Smooth muscle cell of the umbilical artery (primary cell): ENCODE data around the gene PGGHG. TPM values are rescaled to one million over a fixed set of nuclear protein-coding genes. Genes with fewer than 3 reads are reported as not detected.

Experiments
- total RNA-seq: library from RNA; depleted of rRNA; stranded (reverse); fragments of >200 nt; gene quantifications from 2 replicates; pipeline ENCODE4 v1.2.3, GENCODE V29; 2014

Gene PGGHG
- 11.6 and 21.6 TPM in 2 replicates for total RNA-seq

GRCh38 chr11:288478-289397, at the start of gene PGGHG:
TSS of gene PGGHG (plus strand) at chr11:289126. CDS start at chr11:289817, 691 bp downstream.

GRCh38 chr11:278001-278951, 10.7 kb upstream of the PGGHG start, which contains the start of gene NLRP6:
TSS of gene NLRP6 (plus strand) at chr11:278407. CDS start at chr11:278570, 163 bp downstream.

GRCh38 chr11:299081-299891, 10.4 kb downstream of the PGGHG start, which contains the start of gene IFITM5:
TSS of gene IFITM5 (minus strand) at chr11:299526. CDS start at chr11:299490, 36 bp downstream.

GRCh38 chr11:307766-308708, 19.1 kb downstream of the PGGHG start, which contains the start of gene IFITM2:
TSS of gene IFITM2 (plus strand) at chr11:307816. CDS start at chr11:308193, 377 bp downstream.

GRCh38 chr11:313787-314553, 25.0 kb downstream of the PGGHG start, which contains the start of gene IFITM1:
TSS of gene IFITM1 (plus strand) at chr11:314040. CDS start at chr11:314171, 131 bp downstream.

Other genes with a start within 250 kb of the PGGHG start
- not detected in 2 replicates for gene SCGB1C1, start 96.0 kb upstream of the PGGHG start, total RNA-seq
- gene BET1L, start 81.7 kb upstream of the PGGHG start, total RNA-seq: 24.3 and 45.9 TPM in 2 replicates
- gene RIC8A, start 81.4 kb upstream of the PGGHG start, total RNA-seq: 106 and 137 TPM in 2 replicates
- 4.8 and 8.4 TPM in 2 replicates for gene SIRT3, start 52.8 kb upstream of the PGGHG start, total RNA-seq
- 106 and 125 TPM in 2 replicates for gene PSMD13, start 52.1 kb upstream of the PGGHG start, total RNA-seq
- not detected in 2 replicates for gene NLRP6, start 10.7 kb upstream of the PGGHG start, total RNA-seq
- gene IFITM5, start 10.4 kb downstream of the PGGHG start, total RNA-seq: not detected in 2 replicates
- 13.1 and 30.3 TPM in 2 replicates for gene IFITM2, start 18.7 kb downstream of the PGGHG start, total RNA-seq
- 0.42 and 11.6 TPM in 2 replicates for gene IFITM1, start 24.9 kb downstream of the PGGHG start, total RNA-seq
- 43.1 and 48.1 TPM in 2 replicates for gene IFITM3, start 31.7 kb downstream of the PGGHG start, total RNA-seq
- 8.0 and 10.0 TPM in 2 replicates for gene B4GALNT4, start 80.4 kb downstream of the PGGHG start, total RNA-seq
- 0.69 and 1.8 TPM in 2 replicates for gene PKP3, start 105.1 kb downstream of the PGGHG start, total RNA-seq
- gene SIGIRR, start 125.9 kb downstream of the PGGHG start, total RNA-seq: 8.1 and 14.0 TPM in 2 replicates
- gene ANO9, start 152.9 kb downstream of the PGGHG start, total RNA-seq: not detected in 2 replicates
- 30.9 and 31.2 TPM in 2 replicates for gene PTDSS2, start 161.2 kb downstream of the PGGHG start, total RNA-seq
- gene RNH1, start 218.1 kb downstream of the PGGHG start, total RNA-seq: 256 and 286 TPM in 2 replicates
- 32.1 and 44.6 TPM in 2 replicates for gene HRAS, start 246.4 kb downstream of the PGGHG start, total RNA-seq
- 0.89 and 1.0 TPM in 2 replicates for gene LRRC56, start 248.4 kb downstream of the PGGHG start, total RNA-seq